HS-27A (cell line): ENCODE results near the gene AUTS2.
"Not testable (repeated sequence)": the region's sequence is repeated elsewhere in the genome, so short reads cannot be mapped to it uniquely, and the experiment has no call there.

Source experiments
- DNase-seq: peaks from one replicate; pipeline ENCODE4 v3.0.0-alpha.2; 2012; ENCODE audit warnings: low read depth, missing footprints

Gene AUTS2

DNA sequence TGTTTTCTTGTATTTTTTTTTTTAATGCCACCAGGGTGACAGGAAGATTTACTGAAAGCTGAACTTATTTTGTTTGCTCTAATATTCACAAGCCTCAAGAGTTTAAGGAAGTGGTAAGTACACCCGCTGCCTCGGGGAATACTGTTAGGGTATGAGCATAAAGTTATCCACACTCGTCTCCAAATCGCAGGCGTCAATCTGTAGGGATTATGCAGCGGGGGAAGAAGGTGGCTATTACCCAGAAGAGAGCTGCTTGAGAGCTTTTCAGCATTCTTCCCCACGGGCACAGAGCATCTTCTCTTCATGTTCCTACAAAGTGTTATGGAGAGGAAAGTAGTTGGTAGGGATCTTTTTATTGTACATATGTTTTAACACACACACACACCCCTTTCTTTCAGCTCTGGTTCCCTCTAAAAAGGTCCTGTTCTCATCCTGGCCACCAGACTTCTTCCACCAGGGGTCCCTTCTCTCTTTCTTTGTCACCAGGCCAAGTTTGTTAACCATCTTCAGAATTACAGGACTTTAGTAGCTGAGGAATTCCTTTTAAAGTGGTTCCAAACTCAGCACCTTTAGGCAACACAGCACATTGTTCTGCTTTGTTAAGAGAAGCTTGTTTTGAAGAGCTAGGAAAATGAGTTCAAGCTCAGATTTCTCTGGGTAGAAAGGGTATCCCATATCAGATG, 1122.1 kb downstream of the AUTS2 start:
- no peak for DNase-seq

DNA sequence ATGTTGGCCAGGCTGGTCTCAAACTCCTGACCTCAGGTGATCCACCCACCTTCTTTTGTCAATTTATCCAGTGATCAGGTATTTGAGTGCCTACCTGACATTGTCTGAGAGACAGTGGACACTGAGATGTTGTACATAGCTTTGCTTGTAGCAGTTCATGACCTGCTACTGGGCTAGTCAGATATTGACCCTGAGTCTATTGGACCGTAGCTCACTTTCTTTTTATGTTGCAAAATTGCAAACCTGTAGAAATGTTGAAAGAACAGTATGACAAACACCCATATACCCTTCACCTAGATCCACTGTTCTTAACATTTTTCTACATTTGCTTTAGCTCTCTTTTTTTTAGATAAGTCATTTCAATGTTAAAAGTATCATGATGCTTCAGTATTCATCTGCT, 1123.2 kb downstream of the AUTS2 start:
- no peak for DNase-seq

DNA sequence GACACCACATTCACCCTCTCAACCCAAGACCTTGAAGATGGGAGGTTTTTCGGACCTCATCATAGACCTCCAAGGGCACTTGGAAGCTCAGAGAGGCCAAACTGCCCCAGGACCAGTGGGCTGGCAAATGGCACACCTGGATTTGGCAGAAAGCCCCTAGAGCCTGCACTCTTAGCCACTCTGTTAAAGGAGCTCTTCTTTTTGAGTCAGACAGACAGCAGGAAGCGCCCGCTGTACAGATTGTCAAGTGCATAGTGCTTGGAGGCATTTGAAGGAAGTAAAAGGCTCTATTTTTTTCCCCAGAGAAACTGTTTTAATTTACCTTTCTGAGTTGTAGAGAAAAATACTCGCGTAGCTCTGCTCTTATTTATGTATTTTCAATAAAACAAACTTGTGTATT, 1125.1 kb downstream of the AUTS2 start:
- no peak for DNase-seq

DNA sequence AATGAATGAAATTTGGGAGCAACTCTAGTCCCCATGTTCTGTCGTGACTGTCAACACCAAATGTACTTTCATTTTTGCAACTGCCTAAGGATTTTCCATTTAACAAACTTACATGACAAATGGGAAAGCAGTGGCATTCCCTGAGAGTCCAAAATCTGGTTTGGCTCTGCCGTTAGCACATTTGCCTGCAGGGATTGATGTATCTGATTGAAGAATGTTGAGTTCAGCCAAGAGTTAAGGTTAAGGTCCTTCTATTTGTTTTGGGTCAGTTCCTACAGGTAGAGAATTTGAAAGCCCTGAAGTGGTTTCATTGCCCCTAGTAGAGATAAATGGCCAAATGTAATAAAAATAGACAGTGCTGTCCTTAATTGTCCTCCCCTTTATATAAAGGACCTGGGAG, 1127.2 kb downstream of the AUTS2 start:
- no peak for DNase-seq

DNA sequence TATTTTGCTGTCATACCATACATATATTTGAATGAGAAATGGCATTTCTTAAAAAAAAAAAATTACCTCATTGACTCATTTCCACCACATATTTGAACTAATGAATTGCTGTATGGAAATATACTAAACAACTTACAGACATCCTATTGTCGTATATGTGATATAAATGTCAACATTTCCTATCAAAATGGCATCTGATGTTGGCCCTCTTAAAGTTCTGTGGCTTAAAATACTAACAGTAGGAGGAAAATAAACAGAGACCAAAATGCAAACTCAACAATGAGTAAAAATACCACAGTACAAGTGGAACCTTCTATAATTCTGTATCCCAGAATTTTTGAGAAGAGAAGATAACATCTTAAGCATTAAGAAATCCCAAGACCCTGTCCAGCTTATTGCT, 1128.0 kb downstream of the AUTS2 start:
- no peak for DNase-seq

DNA sequence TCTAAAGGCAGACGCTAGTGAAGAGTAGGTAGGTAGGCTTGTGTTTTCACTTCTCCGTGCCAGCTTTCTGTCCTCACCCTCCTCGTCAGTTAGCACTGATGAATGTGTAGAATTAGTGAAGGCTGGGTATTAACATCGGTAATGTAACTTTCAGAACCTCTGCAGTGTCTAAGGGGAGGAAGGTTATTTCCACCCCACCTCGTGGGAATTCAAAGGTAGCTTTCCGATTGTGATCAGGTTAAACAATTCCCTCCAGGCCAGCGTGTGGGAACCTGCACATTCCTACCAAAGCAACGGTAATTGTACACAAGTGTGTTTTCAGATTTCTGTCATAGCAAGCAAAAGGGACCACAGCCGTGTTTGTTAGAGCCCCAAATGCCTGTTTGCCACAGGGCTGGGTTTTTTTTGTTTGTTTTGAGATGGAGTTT, 1128.7 kb downstream of the AUTS2 start:
- no peak for DNase-seq

DNA sequence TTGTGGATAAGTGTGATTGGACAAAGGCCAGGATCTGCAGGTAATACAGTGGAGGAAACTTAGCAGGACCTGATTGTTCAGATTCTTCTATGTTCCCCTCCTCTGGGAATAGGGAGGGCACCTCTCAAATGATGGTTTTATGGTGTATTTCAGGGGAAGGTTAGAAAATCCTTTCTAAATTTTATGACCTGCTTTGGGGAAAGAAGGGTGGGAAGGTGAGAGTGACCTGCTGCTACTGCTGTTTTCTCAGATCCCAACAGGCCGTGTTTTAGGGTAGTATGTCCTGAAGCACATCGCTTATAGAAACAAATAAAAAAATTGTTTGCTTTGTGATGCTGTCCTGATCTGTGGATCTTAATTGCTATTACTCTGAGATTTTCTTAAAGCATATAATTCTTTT, 1129.6 kb downstream of the AUTS2 start:
- no peak for DNase-seq

DNA sequence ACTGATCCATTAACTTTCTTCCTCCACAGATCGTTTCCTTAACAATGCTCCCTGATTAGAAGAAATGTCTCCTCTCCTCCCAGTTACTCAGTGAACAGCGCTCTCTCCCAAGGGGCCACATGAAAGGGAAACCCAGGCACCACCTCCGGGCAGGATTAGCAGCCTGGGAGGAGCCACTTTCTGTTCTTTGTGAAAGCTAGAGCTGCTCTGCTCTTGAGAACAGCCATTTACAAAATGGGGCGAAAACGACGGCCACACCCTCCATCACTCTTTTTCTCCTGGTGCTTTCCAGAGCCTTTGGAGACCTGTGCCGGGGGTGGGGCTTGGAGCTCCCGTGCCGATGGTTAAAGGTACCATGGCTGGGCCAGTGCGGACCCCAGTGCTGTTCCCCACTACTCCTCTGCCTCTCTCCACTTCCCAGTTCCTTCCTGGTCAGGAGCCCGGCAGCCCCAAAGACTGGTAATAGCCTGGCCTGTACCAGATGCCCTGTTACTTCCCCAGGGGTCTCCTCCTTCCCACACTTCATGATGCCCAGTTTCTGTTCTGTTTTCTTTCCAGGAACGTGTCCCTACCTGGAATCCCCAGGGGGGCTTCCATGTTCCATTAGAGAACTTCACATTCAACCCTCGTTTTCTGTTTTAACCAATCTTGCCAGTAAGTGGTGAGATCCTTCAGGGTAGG, 1130.7 kb downstream of the AUTS2 start:
- no peak for DNase-seq

DNA sequence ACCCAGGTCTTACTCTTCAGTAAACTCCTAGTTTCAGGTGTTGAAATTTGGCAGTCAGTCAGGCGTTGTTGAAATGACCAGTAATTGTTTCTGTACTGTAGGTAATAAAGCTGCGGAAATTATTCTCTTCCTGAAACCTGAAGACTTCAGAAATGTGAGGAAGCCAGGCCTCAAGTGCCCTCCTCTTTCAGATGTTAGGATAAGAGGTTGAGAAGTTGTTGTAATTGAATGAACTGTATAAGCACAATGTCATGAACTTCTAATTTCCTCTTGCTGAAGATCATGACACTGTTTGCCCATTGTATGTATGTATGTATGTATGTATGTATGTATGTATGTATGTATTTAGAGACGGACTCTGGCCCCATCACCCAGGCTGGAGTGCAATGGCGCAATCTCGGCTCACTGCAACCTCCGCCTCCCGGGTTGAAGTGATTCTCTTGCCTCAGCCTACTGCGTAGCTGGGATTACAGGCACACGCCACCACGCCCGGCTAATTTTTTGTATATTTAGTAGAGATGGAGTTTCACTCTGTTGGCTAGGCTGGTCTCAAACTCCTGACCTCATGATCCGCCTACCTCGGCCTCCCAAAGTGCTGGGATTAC, 1131.4 kb downstream of the AUTS2 start:
- DNase-seq, result not testable (repeated sequence)

DNA sequence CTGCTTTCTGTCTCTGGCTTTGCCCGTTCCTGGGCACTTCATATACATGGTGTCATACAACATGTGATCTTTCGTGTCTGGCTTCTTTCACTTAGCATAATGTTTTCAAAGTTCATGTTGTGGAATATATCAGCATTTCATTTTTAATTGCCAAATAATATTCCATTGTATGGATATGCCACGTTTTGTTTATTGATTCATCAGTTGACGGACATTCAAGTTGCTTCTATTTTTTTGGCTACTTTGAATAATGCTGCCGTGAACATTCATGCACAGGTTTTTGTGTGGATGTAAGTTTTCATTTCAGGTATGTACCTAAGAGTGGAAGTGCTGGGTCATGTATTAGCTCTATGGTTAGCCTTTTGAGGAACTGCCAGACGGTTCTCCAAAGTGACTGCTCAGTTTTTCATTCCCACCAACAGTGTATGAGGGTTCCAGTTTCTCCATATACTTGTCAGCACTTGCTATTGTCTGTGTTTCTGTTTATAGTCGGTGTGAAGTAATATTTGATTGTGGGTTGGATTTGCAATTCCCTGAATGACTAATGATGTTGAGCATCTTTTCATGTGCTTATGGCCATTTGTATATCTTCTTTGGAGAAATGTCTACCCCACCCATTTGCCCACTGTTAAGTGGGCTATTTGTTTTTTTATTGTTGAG, 1132.3 kb downstream of the AUTS2 start:
- DNase-seq, result no peak

DNA sequence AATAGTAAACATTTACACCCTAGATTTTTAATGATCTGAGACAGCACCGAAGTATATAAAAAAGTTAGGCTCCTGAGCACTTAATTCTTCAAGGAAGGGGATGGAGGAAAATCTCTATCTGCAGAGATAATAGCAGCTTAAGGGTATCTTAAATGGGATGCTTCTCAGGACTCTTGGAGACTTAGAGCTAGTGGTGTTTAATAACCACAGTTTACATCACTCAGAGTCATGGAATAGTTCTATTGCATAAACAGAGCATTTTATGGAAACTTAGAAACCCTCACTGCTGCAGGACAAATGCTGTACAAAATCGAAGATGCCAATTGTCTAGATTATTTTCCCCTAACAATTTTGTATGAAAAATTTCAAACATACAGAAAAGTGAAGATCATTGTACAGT, 1134.8 kb downstream of the AUTS2 start:
- no peak for DNase-seq

DNA sequence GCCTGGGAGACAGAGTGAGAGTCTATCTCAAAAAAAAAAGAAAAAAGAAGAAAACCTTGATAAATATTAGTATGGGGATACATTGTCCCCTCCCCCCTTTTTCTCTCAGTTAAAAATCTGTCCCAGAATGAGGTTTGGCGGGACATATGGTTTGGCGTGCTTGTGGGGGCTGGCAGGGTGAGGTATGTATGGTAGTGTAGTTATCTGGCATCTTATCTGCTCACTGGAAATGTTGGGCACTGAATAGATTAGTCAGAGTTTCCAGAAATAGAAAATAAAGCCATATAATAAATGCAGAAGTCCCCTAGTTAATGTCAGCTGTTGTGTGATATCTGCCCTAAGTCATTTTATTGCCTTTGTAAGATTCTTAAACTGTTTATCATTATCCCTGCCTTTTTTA, 1136.1 kb downstream of the AUTS2 start:
- no peak for DNase-seq

DNA sequence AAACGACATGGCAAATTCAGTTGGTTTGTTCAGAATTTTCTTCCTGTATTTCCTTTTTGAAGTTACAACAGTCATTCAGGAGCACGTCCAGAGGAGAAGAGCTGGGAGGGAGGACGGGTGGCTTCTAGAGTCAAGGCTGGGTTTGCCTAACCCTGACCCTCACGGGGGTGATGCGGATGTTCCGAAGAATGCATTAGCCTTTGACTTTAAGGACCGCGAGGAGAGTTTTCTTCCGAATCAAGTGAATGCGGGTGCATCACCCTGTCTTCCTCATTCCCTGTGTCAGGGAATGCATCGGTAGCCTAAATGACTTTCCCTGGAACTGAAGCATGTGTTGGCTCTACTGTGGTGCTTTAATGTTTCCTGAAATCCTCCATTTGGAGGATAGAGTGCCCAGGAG, 1137.0 kb downstream of the AUTS2 start:
- no peak for DNase-seq

DNA sequence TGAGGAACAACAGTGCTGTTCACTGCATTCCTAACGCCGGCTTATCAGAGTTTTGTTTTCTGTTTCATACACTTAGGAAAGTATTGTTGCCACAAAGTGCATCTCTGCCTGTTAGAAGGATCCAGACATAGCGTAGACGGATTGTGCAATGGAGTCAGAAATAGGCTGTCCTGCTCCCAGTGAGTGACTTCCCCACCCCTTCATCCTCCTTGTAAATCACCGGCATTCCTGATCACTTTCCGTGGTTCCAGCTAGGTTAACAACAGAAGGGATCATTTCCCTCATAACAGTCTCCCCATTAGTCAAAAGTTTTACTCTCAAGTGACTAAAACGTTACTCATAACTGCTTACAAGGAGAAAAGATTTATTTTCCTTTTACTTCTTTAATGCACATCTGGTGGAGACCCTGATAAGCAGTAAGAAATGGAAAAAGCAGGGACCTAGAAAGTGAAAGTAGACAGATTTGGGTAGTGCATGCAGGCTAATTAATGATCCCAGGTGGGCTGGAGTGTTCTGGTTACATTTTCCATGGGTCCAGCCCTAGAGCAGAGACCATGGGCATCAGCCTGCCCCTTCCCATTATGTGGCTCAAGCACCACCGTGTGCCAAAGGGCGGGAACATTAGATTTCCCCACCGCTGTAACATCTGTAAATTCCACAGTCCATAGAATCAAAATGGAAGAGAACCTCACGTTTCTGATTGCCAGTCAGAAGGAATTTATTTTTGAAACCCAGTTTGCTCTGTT, 1138.6 kb downstream of the AUTS2 start:
- no peak for DNase-seq

DNA sequence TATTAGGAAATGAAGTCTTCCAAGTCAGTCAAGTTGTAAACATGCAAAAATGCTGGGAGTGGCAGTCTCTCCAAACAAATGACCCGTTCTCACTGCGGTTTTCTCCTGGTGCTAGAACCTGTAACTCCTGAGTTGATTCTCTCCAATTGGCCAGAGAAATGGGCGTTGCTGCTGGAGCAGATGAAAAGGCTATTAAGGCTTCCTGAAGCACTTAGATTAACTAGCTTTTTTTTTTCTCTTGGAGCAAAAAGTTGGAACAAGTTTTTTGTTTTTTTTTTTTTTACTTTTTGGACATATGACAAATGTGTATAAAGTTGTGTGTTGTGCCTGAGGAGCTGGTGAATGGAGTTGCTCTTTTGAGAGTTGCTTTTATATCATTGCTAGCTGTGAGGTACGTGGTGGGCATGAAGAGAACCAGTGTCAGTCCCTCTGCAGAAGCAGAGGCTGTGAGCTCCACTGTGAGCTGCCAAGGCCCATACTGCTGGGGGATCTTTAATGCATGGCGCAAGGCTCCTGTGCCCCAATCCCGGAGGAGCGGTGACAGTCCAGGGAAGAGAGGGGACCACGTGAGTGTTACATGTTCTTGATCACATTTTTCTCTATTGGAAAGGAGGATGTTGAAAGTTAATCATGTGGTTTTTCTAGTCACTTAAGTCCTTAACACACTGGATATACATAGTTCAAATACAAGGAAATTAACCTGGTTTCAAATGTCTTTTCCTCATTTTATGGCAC, 1140.0 kb downstream of the AUTS2 start:
- no peak for DNase-seq

DNA sequence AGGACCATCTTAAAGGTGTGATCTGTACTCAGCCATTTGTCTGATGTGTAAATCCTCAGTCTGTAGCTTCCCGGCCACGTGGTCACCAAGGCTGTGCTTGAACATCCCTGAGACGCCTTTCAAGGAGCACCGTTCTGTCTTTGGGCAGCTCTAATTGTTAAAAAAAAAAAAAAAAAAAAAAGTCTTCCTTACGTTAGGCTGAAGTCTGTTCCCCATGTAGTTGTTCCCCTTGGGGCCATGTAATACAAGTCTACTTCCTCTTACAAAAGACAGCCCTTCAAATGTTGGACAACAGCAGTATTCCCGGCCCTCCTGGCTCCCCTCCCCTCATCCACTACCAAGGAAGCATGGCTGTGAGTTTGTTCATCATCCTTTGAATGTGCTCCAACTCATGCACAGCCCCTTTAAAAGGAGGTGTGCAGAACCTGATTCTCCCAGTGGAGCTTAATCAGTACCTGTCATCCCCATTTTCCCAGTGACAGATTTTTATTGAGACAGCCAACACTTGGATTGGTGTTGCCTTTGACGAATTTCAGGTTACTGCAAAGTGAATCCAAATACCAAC, 1141.5 kb downstream of the AUTS2 start:
- no peak for DNase-seq

DNA sequence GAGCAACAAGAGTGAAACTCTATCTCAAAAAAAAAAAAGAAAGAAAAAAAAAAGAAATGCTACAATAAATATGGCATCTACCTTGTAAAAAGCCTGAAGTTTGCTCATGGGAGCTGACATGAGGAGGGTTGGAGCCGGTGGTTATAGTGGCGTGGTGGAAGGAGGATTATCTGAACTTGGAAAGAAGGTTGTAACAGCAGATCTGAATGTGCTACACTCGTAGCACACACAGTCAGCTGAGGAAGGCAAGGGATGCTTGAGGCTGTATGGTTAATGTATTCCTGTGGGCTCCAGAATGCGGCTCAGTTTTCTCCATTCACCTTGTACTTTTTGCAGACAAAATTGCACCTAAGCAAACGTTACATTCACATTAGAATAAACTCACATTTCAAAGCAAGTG, 1143.4 kb downstream of the AUTS2 start:
- no peak for DNase-seq

DNA sequence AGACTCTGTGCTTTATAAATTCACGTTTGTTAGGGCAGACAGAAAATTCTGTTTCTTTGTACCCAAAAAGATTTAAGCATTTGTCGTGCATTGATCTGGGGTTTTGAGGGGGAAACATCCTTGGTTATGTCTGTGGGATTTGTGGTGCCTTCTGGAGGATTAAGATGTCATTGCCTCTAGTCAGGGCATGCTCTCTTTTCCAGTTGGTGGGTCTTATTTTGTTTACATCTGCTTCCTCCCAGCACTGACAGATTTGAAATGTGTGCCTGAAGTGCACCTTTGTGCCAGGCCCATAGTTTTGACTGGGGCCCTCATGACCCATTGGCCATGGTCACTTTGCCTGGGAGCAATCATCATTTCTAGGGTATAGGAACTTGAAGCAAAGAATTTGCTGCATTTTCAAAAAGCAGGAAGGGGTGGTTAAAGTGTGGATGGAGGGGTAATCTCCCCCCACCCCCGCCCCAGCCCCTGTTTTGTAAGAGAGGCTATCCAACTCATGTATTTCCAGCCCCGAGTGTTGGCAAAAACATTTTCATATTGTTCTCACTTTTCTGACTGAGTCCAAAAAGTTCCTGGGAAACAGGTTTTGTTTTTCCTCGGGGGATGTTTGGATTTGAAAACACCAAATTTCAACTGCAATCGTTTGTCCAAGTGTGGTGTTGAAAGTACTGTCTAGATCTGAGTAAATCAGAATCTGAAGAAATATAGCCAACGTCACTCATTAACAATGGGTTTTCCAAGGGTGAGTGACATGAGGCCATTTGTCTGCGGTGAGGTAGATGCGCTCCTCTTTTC, 1145.5 kb downstream of the AUTS2 start:
- DNase-seq, result no peak

DNA sequence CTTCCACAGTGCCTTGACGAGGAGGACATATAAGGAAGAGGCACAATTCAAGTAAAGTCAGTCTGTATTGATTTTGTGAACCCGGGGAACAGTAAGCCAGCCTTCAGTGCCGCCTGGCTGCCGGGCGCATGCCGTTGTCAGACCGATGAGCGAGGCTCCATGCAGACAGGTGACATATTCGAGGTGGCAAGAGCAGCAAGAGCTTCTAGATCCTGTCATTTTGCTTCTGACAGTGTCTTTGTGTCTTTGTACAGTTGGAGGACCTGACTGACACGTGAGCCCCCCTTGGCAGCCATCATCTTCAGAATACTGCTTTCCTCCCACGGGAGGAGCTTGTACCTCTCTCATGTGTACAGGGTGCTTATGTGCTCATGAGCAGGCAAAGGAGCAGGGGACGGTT, 1146.2 kb downstream of the AUTS2 start:
- no peak for DNase-seq

DNA sequence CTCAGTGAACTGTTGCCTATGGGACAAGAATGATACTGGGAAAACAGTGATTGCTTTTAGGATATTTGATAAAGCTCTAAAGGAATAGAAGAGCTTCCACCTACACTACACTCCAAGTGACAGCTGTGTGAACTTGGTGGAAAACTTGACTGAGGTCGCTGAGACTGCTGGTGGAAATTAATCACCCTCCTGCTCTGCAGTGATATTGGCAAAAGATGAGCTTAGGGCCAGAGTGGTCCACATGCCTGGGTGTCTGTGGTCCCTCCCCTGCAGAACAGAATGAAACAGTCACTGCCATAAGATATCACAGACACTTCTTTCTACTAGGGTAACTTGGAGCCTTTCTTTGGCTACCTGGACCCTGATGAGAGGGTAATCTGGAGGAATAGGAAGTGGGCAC, 1151.6 kb downstream of the AUTS2 start:
- DNase-seq, result no peak
